ENCODE data around the gene STRADB. TPM values are rescaled to one million over a fixed set of nuclear protein-coding genes. Genes with fewer than 3 reads are reported as not detected.

STRADB gene
- total RNA-seq, 4 donors from 2014 or later, result 4.3 to 4.9 (median 4.7) TPM

DNA sequence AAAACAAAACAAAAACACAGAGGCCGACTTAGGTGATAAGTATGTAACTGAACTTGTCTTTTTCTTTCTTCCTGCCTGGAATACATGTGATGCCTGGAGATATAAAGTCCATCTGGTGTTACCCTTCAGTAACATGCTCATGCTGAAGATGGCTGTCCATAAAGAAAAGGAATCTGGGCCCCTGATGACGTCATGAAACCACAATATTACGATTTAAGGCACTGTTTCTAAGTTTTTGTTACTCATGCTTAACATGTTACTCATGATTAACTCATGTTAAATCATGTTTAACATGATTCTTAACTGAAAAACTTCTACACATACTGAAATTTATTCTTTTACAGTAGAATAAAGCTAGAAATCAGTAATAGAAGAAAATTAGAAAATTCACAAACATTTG lies 49.0 kb downstream of the STRADB start:
- no peak for DNase-seq (ENCODE audit: low spot score in 2 of 2)
- TF ChIP-seq, protein P1, sequence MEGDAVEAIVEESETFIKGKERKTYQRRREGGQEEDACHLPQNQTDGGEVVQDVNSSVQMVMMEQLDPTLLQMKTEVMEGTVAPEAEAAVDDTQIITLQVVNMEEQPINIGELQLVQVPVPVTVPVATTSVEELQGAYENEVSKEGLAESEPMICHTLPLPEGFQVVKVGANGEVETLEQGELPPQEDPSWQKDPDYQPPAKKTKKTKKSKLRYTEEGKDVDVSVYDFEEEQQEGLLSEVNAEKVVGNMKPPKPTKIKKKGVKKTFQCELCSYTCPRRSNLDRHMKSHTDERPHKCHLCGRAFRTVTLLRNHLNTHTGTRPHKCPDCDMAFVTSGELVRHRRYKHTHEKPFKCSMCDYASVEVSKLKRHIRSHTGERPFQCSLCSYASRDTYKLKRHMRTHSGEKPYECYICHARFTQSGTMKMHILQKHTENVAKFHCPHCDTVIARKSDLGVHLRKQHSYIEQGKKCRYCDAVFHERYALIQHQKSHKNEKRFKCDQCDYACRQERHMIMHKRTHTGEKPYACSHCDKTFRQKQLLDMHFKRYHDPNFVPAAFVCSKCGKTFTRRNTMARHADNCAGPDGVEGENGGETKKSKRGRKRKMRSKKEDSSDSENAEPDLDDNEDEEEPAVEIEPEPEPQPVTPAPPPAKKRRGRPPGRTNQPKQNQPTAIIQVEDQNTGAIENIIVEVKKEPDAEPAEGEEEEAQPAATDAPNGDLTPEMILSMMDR (IDR thresholded peaks at IDR 0.05), result no peak
- no peak for TF ChIP-seq POLR2A (IDR thresholded peaks at IDR 0.05)
- WGBS, 2 donors, result 62 to 68% methylated on average over 3 of the region's 3 CpGs
- intact Hi-C loops (cut with DNase I; ENCODE audit: low total_unique reads), result no loop called here
- H3K4me3 ChIP-seq (ENCODE audit: low read depth, poor library complexity, severe bottlenecking), result no peak overlapping the region

DNA sequence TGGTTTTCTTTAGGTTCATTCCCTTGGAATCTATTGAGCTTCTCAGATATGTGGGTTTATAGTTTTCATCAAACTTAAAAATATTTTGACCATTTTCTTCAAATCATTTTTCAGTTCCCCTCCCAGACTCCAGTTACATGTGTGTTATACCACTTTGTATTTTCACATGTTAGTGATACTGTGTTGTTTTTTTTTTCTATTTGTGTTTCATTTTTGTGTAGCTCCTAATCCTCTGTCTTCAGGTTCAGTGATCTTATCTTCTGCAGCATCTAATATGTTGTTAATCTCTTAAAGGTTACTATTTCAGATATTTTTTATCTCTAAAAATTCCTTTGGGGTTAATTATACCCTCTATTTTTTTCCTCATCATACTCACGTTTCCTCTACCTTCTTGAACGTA lies 51.2 kb downstream of the STRADB start:
- TF ChIP-seq, protein P1 (IDR thresholded peaks at IDR 0.05), result no peak
- no peak for TF ChIP-seq POLR2A (IDR thresholded peaks at IDR 0.05)
- intact Hi-C loops (cut with DNase I; ENCODE audit: low total_unique reads), result no loop called here
- WGBS, 2 donors, result 90 to 92% methylated on average over 2 of the region's 2 CpGs
- no peak overlapping the region for H3K4me3 ChIP-seq (ENCODE audit: low read depth, poor library complexity, severe bottlenecking)
- DNase-seq (ENCODE audit: low spot score in 2 of 2), result no peak

DNA sequence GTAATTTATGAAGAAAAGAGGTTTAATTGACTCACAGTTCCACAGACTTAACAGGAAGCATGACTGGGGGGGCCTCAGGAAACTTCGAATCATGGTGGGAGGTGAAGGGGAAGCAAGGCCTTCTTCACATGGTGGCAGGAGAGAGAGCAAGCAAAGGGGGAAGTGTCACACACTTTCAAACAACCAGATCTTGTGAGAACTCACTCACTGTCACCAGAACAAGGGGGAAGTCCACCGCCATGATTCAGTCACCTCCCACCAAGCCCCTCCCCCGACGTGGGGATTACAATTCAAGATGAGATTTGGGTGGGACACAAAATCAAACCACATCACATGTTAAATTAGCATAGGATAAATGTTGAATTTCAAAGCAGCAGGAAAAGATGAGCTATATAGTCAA lies 56.2 kb downstream of the STRADB start:
- DNase-seq (ENCODE audit: low spot score in 2 of 2), result no peak
- H3K4me3 ChIP-seq (ENCODE audit: low read depth, poor library complexity, severe bottlenecking), result no peak overlapping the region
- WGBS, 2 donors, result 89 to 91% methylated on average over 4 of the region's 4 CpGs
- intact Hi-C loops (cut with DNase I; ENCODE audit: low total_unique reads), result no loop called here
- TF ChIP-seq, protein P1 (IDR thresholded peaks at IDR 0.05), result no peak
- no peak for TF ChIP-seq POLR2A (IDR thresholded peaks at IDR 0.05)

DNA sequence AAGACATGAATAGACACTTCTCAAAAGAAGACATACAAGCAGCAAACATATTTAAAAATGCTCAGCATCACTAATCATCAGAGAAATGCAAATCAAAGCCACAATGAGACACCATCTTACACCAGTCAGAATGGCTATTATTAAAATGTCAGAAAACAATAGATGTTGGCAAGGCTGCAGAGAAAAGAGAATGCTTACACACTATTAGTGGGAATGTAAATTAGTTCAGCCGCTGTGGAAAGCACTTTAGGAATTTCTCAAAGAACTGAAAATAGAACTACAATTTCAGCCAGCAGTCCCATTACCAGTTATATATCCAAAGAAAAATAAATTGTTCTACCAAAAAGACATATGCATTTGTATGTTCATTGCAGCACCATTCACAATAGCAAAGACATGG lies 61.7 kb downstream of the STRADB start:
- DNase-seq (ENCODE audit: low spot score in 2 of 2), result no peak
- intact Hi-C loops (cut with DNase I; ENCODE audit: low total_unique reads), result no loop called here
- H3K4me3 ChIP-seq (ENCODE audit: low read depth, poor library complexity, severe bottlenecking), result no peak overlapping the region
- TF ChIP-seq, protein P1 (IDR thresholded peaks at IDR 0.05), result no peak
- TF ChIP-seq POLR2A (IDR thresholded peaks at IDR 0.05), result no peak
- 50 to 67% methylated on average over 1 of the region's 1 CpG for WGBS, 2 donors

DNA sequence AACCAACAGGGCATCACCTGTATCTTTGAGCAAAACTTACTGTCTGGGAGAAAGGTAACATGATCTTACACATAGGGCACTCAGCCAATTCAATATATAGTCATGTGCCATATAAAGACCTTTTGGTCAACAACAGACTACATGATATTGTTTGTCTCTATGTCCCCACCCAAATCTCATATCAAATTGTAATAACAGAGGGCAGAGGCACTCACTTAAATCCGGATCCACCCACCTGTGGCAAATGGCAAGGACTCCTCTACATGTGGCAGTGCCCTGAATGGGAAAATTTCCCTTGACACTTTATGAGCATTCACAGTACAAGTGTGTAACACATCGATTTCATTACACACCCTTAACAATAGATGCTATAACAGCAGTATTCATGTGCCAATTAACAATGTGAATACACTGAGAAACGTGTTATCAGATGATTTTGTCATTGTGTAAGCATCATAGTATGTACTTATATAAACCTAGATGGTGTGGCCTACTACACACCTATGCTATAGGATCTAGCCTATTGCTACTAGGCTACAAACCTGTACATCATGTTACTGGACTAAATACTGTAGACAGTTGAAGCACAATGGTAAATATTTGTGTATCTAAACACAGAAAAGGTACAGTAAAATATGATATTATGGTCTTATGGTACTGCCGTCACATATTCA lies 64.2 kb downstream of the STRADB start:
- WGBS, 2 donors, result 81 to 82% methylated on average over 4 of the region's 4 CpGs

More for the DNA sequence above, 64.2 kb downstream of the STRADB start:
- DNase-seq (ENCODE audit: low spot score in 2 of 2), result no peak
- TF ChIP-seq POLR2A (IDR thresholded peaks at IDR 0.05), result no peak
- TF ChIP-seq, protein P1 (IDR thresholded peaks at IDR 0.05), result no peak
- no peak overlapping the region for H3K4me3 ChIP-seq (ENCODE audit: low read depth, poor library complexity, severe bottlenecking)
- intact Hi-C loops (cut with DNase I; ENCODE audit: low total_unique reads), result no loop called here
